GM08714 (cell line): ENCODE results near the gene DAPK2.

Source experiments
- H3K4me3 ChIP-seq: fragments of 200-500 bp; sonication (Bioruptor generic); 2 replicates; pipeline ENCODE4 v1.5.1; 2014; ENCODE audit warnings: mild to moderate bottlenecking, low read length, inconsistent platforms
- ZNF274 ChIP-seq: IDR thresholded peaks from 2 replicates; pipeline ENCODE4 v1.6.1; 2012; ENCODE audit warnings: mild to moderate bottlenecking, low read depth, low read length

Gene DAPK2

GRCh38 chr15:64048781-64049460 is 2.6 kb upstream of the DAPK2 start:
- no peak for TF ChIP-seq ZNF274
- H3K4me3 ChIP-seq = no peak overlapping the region

- TF ChIP-seq ZNF274 = no peak
- H3K4me3 ChIP-seq = peak overlapping the region; percentile 23; the same call in 1 of the 2 replicates
These were observed 388 bp downstream of the DAPK2 start for GRCh38 chr15:64045774-64046420.

DNA sequence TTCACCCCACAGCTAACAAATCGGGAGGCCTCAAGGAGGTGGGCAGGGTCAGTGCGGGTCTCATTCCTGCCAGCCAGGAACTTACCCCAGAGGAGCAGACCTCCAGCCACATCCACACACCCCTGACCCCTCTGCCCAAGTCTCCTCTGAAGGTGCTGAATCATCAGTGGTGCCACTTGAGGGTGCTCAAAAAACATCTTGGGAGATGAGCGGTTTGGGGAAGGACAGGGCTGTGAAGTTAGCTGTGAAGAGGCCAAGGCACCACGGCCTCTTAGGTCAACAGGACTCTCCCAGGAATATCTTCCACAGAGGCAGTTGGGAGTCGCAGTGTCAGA is 1.2 kb downstream of the DAPK2 start:
- TF ChIP-seq ZNF274 = no peak
- H3K4me3 ChIP-seq = no peak overlapping the region

GRCh38 chr15:64044300-64045100 is 1.8 kb downstream of the DAPK2 start:
- H3K4me3 ChIP-seq = no peak overlapping the region
- TF ChIP-seq ZNF274 = no peak

DNA sequence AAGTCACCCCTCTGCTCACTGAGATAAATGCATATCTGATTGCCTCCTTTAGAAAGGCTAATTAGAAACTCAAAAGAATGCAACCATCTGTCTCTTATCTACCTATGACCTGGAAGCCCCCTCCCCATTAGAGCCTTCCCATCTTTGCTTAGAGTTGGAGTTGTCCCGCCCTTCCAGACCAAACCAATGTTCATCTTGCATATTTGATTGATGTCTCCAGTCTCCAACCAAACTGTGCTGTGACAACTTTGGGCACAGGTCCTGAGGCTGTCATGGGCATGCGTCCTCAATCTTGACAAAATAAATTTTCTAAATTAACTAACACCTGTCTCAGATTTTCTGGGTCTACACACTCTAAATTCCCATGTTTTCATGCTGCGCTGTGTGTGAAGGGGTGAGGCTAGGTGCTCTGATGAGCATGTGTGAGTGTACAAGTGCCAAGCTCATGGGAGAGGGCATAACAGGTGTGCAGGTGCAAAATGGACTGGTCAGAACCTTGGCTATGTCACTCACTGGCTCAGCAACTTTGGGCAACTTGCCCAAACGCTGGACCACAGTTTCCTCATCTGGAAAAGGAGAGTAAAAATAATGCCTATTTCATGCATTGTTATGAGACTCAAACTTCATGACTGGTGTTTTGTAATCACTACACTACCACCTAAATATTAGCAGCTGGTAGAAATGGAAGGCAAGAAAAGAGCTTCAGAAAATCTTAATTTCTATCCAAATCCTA is 7.2 kb downstream of the DAPK2 start:
- TF ChIP-seq ZNF274 = no peak

DNA sequence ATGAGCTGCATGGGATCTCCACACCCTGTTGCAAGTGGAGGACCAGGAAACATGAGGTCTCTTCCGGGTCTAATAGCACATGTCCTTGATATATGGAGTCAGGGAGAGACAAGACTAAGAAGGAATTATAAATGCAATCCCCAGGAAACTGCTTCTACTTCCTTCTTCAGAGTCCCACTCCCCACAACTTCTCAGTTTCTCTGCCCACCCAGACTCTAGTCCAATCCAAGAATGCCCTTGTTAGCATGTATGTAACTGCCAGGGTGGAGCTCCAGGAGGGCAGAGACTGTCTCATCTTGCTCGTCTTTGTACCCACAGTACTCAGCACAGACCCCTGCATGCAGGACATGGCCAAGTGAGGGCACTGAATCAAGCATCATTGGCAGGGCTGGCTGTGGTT is 8.3 kb downstream of the DAPK2 start:
- TF ChIP-seq ZNF274 = no peak
- H3K4me3 ChIP-seq = no peak overlapping the region

More for the DNA sequence above, 7.2 kb downstream of the DAPK2 start:
- H3K4me3 ChIP-seq = no peak overlapping the region

DNA sequence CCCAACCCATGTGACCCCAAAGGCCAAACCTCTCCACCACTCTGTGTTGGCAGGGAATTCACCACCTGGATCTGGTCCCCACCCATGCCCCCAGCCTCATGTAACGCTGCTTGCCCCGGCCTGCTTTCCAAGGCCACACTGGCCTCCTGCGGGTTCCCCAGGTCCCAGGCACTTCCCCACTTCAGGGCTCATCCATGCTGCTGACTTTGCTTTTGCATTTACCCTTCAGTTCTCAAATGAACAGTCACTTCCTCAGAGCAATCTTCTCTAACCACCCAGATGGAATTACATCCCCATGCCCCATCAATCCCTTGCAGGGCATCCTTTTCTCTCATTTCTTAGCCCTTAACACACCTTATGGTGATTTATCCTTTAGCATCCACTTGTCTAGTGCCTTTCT is 9.2 kb downstream of the DAPK2 start:
- H3K4me3 ChIP-seq = no peak overlapping the region
- TF ChIP-seq ZNF274 = no peak

- TF ChIP-seq ZNF274 = no peak
- H3K4me3 ChIP-seq = no peak overlapping the region
These were observed 10.8 kb downstream of the DAPK2 start for GRCh38 chr15:64035525-64035924.

DNA sequence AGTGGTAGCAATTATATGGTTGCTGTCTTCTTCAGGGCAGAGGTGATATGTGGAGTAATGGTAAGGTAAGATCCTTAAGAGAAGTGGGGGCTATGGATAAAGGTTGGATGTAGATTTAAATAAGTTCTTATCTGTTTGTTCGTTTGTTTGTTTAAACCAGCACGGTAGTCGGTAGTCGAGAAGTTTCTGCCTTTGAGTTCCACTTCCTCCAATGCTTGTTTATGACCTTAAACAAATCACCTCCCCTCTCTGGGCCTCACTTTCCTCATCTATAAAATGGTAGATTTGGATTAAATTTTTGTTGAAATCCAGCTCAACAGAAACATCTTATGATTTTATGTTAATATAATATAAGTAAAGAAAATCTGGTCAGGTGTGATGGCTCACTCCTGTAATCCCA is 11.8 kb downstream of the DAPK2 start:
- no peak overlapping the region for H3K4me3 ChIP-seq
- TF ChIP-seq ZNF274 = no peak

GRCh38 chr15:64032329-64032728 is 14.0 kb downstream of the DAPK2 start:
- no peak overlapping the region for H3K4me3 ChIP-seq
- no peak for TF ChIP-seq ZNF274

DNA sequence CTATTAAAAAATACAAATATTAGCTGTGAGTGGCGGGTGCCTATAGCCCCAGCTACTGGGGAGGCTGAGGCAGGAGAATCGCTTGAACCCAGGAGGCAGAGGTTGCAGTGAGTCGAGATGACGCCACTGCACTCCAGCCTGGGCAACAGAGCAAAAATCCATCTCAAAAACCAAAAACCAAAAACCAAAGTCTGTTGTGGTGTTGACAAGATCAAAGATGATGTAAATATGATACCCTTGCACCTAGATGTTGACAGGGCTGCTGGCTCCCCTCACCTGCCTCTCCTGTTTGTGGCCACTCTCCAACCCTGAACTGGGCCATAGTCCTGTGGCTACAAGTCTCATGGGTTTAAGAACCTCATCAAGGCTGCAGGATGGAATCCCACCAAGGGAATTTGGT is 16.2 kb downstream of the DAPK2 start:
- no peak overlapping the region for H3K4me3 ChIP-seq
- no peak for TF ChIP-seq ZNF274

DNA sequence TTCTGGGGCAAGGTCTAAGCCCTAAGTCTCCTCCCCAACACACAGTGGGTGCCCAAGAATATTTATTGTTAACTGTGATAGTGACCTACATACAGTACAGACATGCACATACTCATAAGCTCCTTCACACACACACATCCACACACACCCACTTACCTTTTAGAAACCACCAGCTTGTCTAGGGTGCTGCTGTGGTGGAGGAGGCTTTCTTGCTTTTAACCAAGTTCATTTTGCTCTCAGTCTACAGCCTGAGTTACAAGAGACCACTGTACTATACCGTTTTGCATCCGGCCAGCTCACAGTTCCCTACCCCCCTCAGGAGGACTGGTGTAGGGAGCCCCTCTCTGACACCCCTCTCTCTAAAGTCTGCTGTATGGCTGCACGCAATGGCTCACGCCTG is 16.7 kb downstream of the DAPK2 start:
- no peak overlapping the region for H3K4me3 ChIP-seq
- no peak for TF ChIP-seq ZNF274

DNA sequence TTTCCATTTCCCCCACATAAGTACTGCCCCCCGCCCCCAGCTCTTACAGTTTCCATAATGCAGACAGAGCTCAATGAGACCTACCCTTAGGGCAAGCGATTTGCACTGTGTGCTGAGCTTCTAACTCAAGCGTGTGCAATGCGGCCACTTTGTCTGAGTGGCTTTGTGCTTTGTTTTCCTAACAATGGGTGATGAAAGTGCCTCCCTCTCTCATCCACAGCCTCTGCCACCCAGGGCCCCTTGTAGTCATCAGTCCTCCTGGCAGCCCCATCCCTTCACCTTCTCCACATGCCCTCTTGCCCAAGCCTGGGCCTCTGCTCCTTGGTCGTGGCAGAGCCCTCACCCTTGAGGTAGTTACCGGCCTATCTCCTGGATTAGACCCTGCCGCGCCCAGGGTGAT is 17.2 kb downstream of the DAPK2 start:
- TF ChIP-seq ZNF274 = no peak

GRCh38 chr15:64026591-64026990 is 19.7 kb downstream of the DAPK2 start:
- no peak for TF ChIP-seq ZNF274
- no peak overlapping the region for H3K4me3 ChIP-seq

More for the DNA sequence above, 17.2 kb downstream of the DAPK2 start:
- H3K4me3 ChIP-seq = no peak overlapping the region
